ENCODE measurements around the gene HAGH. TPM values are rescaled to one million over a fixed set of nuclear protein-coding genes. Genes with fewer than 3 reads are reported as not detected.

HAGH gene
- total RNA-seq, 1 experiment from 2014 or later: 48.1 TPM

- Histone ChIP-seq H3K4me3 (ENCODE audit: low read depth, low read length) (no peak overlapping the region), H3K27me3 (replicated peaks; ENCODE audit: control insufficient read depth, insufficient read depth, low read length) (no peaks in the 10 kb centered on the region), H3K4me1 (peaks cover 16% of the 10 kb centered on the region), H3K36me3 (ENCODE audit: control insufficient read depth, insufficient read depth, low read length) (no peaks in the 10 kb centered on the region), H3K9me3 (no peaks in the 10 kb centered on the region)
- Mint-ChIP-seq H3K9me3 (ENCODE audit: unreplicated experiment) (no peaks in the 10 kb centered on the region), H3K36me3 (ENCODE audit: insufficient read depth, unreplicated experiment) (peaks cover 27% of the 10 kb centered on the region), H3K27ac (ENCODE audit: unreplicated experiment) (no peak overlapping the region), H3K4me1 (ENCODE audit: low read depth, unreplicated experiment) (peaks cover 7% of the 10 kb centered on the region), H3K27me3 (ENCODE audit: insufficient read depth, unreplicated experiment) (no peaks in the 10 kb centered on the region), H3K4me3 (ENCODE audit: unreplicated experiment) (no peak overlapping the region)
- DNase-seq: no peak
- no peak for TF ChIP-seq CTCF (IDR thresholded peaks at IDR 0.05; ENCODE audit: insufficient read depth in 1 of 2, low read depth in 1 of 2, low read length in 1 of 2, severe bottlenecking in 1 of 2, unreplicated experiment in 1 of 2)
- intact Hi-C loops (cut with micrococcal nuclease; ENCODE audit: unreplicated experiment): no loop called here
- POLR2A ChIA-PET: no interaction called here
- BruUV-seq (replicated peaks): no TSS peak
- CTCF ChIA-PET: no interaction called here
Measured at GRCh38 chr16:1759511-1759910, 67.1 kb downstream of the HAGH start.

GRCh38 chr16:1758923-1759322 is 67.7 kb downstream of the HAGH start:
- CTCF ChIA-PET: no interaction called here

DNA sequence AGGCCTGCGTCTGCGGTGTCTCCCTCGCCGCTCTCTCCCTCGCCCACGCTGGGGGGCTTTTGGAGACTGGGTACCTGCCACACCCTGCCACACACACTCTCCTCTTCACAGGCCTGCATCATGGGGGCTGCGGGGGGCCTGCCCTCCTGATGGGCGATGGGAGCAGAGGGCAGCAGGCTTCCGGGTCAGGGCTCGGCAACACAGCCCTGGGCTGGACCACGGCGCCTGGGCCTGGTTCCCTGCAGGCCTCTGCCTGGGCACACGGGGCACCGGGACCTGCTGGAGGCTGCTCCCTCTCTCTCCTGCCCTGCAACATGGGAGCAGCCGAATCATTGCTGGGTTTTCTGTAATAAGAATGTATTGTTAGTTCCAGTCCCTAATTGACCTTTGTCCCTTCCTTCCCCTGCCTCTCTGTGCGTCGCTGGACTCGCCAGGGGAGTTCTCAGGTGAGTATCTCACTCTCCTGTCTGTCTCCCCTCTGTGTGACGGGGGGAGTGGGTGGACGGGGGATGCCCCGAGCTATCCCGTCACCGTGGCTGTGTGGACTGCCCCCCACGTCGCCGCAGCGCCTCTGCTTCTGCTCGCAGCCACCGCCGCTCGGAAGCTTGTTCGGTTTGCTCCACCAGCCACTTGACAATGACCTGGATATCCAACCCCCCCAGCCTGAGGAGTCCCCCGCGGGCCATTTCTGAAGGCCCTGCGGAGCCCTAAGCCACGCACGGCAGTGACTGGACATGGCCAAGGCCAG is 68.7 kb downstream of the HAGH start:
- Mint-ChIP-seq H3K36me3 (ENCODE audit: insufficient read depth, unreplicated experiment) (peaks cover 33% of the 10 kb centered on the region), H3K27me3 (ENCODE audit: insufficient read depth, unreplicated experiment) (no peaks in the 10 kb centered on the region), H3K27ac (ENCODE audit: unreplicated experiment) (peak overlapping the region; percentile 77), H3K4me3 (ENCODE audit: unreplicated experiment) (no peak overlapping the region), H3K9me3 (ENCODE audit: unreplicated experiment) (no peaks in the 10 kb centered on the region), H3K4me1 (ENCODE audit: low read depth, unreplicated experiment) (peaks cover 7% of the 10 kb centered on the region)
- ChIA-PET CTCF (no interaction called here), POLR2A (no interaction called here)
- no TSS peak for BruUV-seq (replicated peaks)
- H3K4me1 ChIP-seq: peaks cover 16% of the 10 kb centered on the region
- H3K36me3 ChIP-seq (ENCODE audit: control insufficient read depth, insufficient read depth, low read length): no peaks in the 10 kb centered on the region
- TF ChIP-seq CTCF (IDR thresholded peaks at IDR 0.05; ENCODE audit: insufficient read depth in 1 of 2, low read depth in 1 of 2, low read length in 1 of 2, severe bottlenecking in 1 of 2, unreplicated experiment in 1 of 2): no peak
- H3K4me3 ChIP-seq (ENCODE audit: low read depth, low read length): no peak overlapping the region
- H3K9me3 ChIP-seq: no peaks in the 10 kb centered on the region
- intact Hi-C loops (cut with micrococcal nuclease; ENCODE audit: unreplicated experiment): no loop called here
- DNase-seq: peak in 1 of 2 experiments; percentile 53
- H3K27me3 ChIP-seq (replicated peaks; ENCODE audit: control insufficient read depth, insufficient read depth, low read length): no peaks in the 10 kb centered on the region

More at GRCh38 chr16:1758923-1759322, 67.7 kb downstream of the HAGH start:
- H3K36me3 ChIP-seq (ENCODE audit: control insufficient read depth, insufficient read depth, low read length): no peaks in the 10 kb centered on the region
- H3K27ac Mint-ChIP-seq (ENCODE audit: unreplicated experiment): peak overlapping the region; percentile 61
- no peaks in the 10 kb centered on the region for H3K9me3 ChIP-seq
- peaks cover 27% of the 10 kb centered on the region for H3K36me3 Mint-ChIP-seq (ENCODE audit: insufficient read depth, unreplicated experiment)
- intact Hi-C loops (cut with micrococcal nuclease; ENCODE audit: unreplicated experiment): no loop called here
- no TSS peak for BruUV-seq (replicated peaks)
- H3K4me3 Mint-ChIP-seq (ENCODE audit: unreplicated experiment): no peak overlapping the region
- H3K4me1 ChIP-seq: peaks cover 16% of the 10 kb centered on the region
- POLR2A ChIA-PET: no interaction called here
- no peak overlapping the region for H3K4me3 ChIP-seq (ENCODE audit: low read depth, low read length)
- TF ChIP-seq CTCF (IDR thresholded peaks at IDR 0.05; ENCODE audit: insufficient read depth in 1 of 2, low read depth in 1 of 2, low read length in 1 of 2, severe bottlenecking in 1 of 2, unreplicated experiment in 1 of 2): no peak
- H3K27me3 Mint-ChIP-seq (ENCODE audit: insufficient read depth, unreplicated experiment): no peaks in the 10 kb centered on the region
- no peaks in the 10 kb centered on the region for H3K9me3 Mint-ChIP-seq (ENCODE audit: unreplicated experiment)
- H3K4me1 Mint-ChIP-seq (ENCODE audit: low read depth, unreplicated experiment): peaks cover 7% of the 10 kb centered on the region
- DNase-seq: no peak
- no peaks in the 10 kb centered on the region for H3K27me3 ChIP-seq (replicated peaks; ENCODE audit: control insufficient read depth, insufficient read depth, low read length)

Other genes with a start within 250 kb of the HAGH start
- 16.0 and 16.2 TPM in 2 replicates for gene IFT140, start 214.8 kb downstream of the HAGH start, total RNA-seq (2022)
- 24.7 and 27.3 TPM in 2 replicates for gene CRAMP1, start 214.5 kb downstream of the HAGH start, total RNA-seq (2022)
- 170 and 178 TPM in 2 replicates for gene JPT2, start 148.5 kb downstream of the HAGH start, total RNA-seq (2022)
- 60.5 and 74.9 TPM in 2 replicates for gene MAPK8IP3, start 120.6 kb downstream of the HAGH start, total RNA-seq (2022)
- 5.8 and 7.0 TPM in 2 replicates for gene NME3, start 55.3 kb downstream of the HAGH start, total RNA-seq (2022)
- gene EME2, start 54.0 kb downstream of the HAGH start, total RNA-seq (2022): 24.1 and 26.7 TPM in 2 replicates
- gene MRPS34, start 53.7 kb downstream of the HAGH start, total RNA-seq (2022): 105 and 109 TPM in 2 replicates
- gene SPSB3, start 44.3 kb downstream of the HAGH start, total RNA-seq (2022): 26.0 and 28.0 TPM in 2 replicates
- 61.9 and 65.3 TPM in 2 replicates for gene NUBP2, start 43.9 kb downstream of the HAGH start, total RNA-seq (2022)
- not detected in 2 replicates for gene IGFALS, start 33.1 kb downstream of the HAGH start, total RNA-seq (2022)
- 16.5 and 21.1 TPM in 2 replicates for gene FAHD1, start 381 bp upstream of the HAGH start, total RNA-seq (2022)
- gene MEIOB, start 45.3 kb upstream of the HAGH start, total RNA-seq (2022): not detected in 2 replicates
- gene HS3ST6, start 91.6 kb upstream of the HAGH start, total RNA-seq (2022): not detected in 2 replicates
- gene MSRB1, start 116.4 kb upstream of the HAGH start, total RNA-seq (2022): 27.6 and 30.5 TPM in 2 replicates
- gene RPL3L, start 127.9 kb upstream of the HAGH start, total RNA-seq (2022): not detected in 2 replicates
- 128 and 132 TPM in 2 replicates for gene NDUFB10, start 132.7 kb upstream of the HAGH start, total RNA-seq (2022)
- gene RPS2, start 138.0 kb upstream of the HAGH start, total RNA-seq (2022): 2,961 and 3,006 TPM in 2 replicates
- gene RNF151, start 140.0 kb upstream of the HAGH start, total RNA-seq (2022): not detected in 2 replicates
- 34.7 and 36.6 TPM in 2 replicates for gene TBL3, start 145.2 kb upstream of the HAGH start, total RNA-seq (2022)
- gene NOXO1, start 154.6 kb upstream of the HAGH start, total RNA-seq (2022): 0.35 and 1.1 TPM in 2 replicates
- gene GFER, start 157.4 kb upstream of the HAGH start, total RNA-seq (2022): 57.3 and 57.4 TPM in 2 replicates
- gene SYNGR3, start 163.1 kb upstream of the HAGH start, total RNA-seq (2022): 2.9 and 3.3 TPM in 2 replicates
- 43.7 and 50.4 TPM in 2 replicates for gene ZNF598, start 183.0 kb upstream of the HAGH start, total RNA-seq (2022)
- gene NPW, start 193.0 kb upstream of the HAGH start, total RNA-seq (2022): 6.1 and 8.8 TPM in 2 replicates
- gene NHERF2, start 200.1 kb upstream of the HAGH start, total RNA-seq (2022): 21.8 and 26.6 TPM in 2 replicates
- 34.3 and 38.6 TPM in 2 replicates for gene NTHL1, start 221.0 kb upstream of the HAGH start, total RNA-seq (2022)
- 109 and 112 TPM in 2 replicates for gene TSC2, start 221.2 kb upstream of the HAGH start, total RNA-seq (2022)

All from Caco-2 (cell line).